ENCODE measurements around the gene CCDC157.
A peak's percentile ranks its signal among the peaks of the same experiment; 100 is the strongest.

CCDC157 gene
- 8.9 to 14.0 reads per million in 2 donors for total RNA-seq

- DNase-seq = peak; percentile 83
Observed at GRCh38 chr22:30356449-30357235, at the start of gene CCDC157, which contains the start of gene SF3A1. TSS of gene CCDC157 (plus strand) at chr22:30357007. CDS start at chr22:30366001, 8,994 bp downstream. TSS of gene SF3A1 (minus strand) at chr22:30356894. CDS start at chr22:30356792, 102 bp downstream.

- no peak for DNase-seq
Observed at GRCh38 chr22:30307041-30307574, 49.7 kb upstream of the CCDC157 start.

GRCh38 chr22:30308093-30308492 lies 48.7 kb upstream of the CCDC157 start:
- no peak for DNase-seq

- DNase-seq = no peak
Observed at GRCh38 chr22:30308518-30309230, 48.1 kb upstream of the CCDC157 start.

- no peak for DNase-seq
Observed at GRCh38 chr22:30309951-30310741, 46.7 kb upstream of the CCDC157 start.

GRCh38 chr22:30310881-30311771 lies 45.7 kb upstream of the CCDC157 start:
- DNase-seq = no peak

- DNase-seq = no peak
Observed at GRCh38 chr22:30312053-30312452, 44.8 kb upstream of the CCDC157 start.

- no peak for DNase-seq
Observed at GRCh38 chr22:30313527-30314363, 43.1 kb upstream of the CCDC157 start.

- no peak for DNase-seq
Observed at GRCh38 chr22:30314915-30315314, 41.9 kb upstream of the CCDC157 start.

GRCh38 chr22:30315962-30316576 lies 40.7 kb upstream of the CCDC157 start:
- DNase-seq = no peak

GRCh38 chr22:30317778-30318177 lies 39.0 kb upstream of the CCDC157 start:
- DNase-seq = no peak

- no peak for DNase-seq
Observed at GRCh38 chr22:30318799-30319419, 37.9 kb upstream of the CCDC157 start.

GRCh38 chr22:30320021-30320556 lies 36.7 kb upstream of the CCDC157 start:
- no peak for DNase-seq

- no peak for DNase-seq
Observed at GRCh38 chr22:30321461-30321860, 35.3 kb upstream of the CCDC157 start.

GRCh38 chr22:30323246-30323645 lies 33.6 kb upstream of the CCDC157 start:
- no peak for DNase-seq

- no peak for DNase-seq
Observed at GRCh38 chr22:30324014-30324730, 32.6 kb upstream of the CCDC157 start.

- DNase-seq = no peak
Observed at GRCh38 chr22:30325065-30325720, 31.6 kb upstream of the CCDC157 start.

GRCh38 chr22:30325724-30326254 lies 31.0 kb upstream of the CCDC157 start:
- DNase-seq = no peak
